DMS114 treated with DMSO at 0.1 percent for 48 hours (cell line): ENCODE results near the gene DCHS2.

Experiments used
- DNase-seq: peaks from one replicate; lab custom pipeline; 2025; ENCODE audit not compliant: unreplicated experiment; lab: John Stamatoyannopoulos, UW

DCHS2 gene

GRCh38 chr4:154328030-154328429 lies 163.6 kb downstream of the DCHS2 start:
- DNase-seq, result no peak

GRCh38 chr4:154320521-154320920 lies 171.1 kb downstream of the DCHS2 start:
- DNase-seq, result no peak

GRCh38 chr4:154319736-154320135 lies 171.9 kb downstream of the DCHS2 start:
- no peak for DNase-seq

- no peak for DNase-seq
Measured at GRCh38 chr4:154317201-154317999, 174.2 kb downstream of the DCHS2 start.

GRCh38 chr4:154315741-154316140 lies 175.9 kb downstream of the DCHS2 start:
- no peak for DNase-seq

- DNase-seq, result peak; percentile 35
Measured at GRCh38 chr4:154314248-154314647, 177.4 kb downstream of the DCHS2 start.

- DNase-seq, result no peak
Measured at GRCh38 chr4:154313004-154313585, 178.5 kb downstream of the DCHS2 start.

- DNase-seq, result no peak
Measured at GRCh38 chr4:154312246-154312645, 179.4 kb downstream of the DCHS2 start.

- no peak for DNase-seq
Measured at GRCh38 chr4:154310578-154310977, 181.0 kb downstream of the DCHS2 start.

- DNase-seq, result no peak
Measured at GRCh38 chr4:154308207-154308606, 183.4 kb downstream of the DCHS2 start.

GRCh38 chr4:154307451-154307850 lies 184.1 kb downstream of the DCHS2 start:
- no peak for DNase-seq

GRCh38 chr4:154305616-154306015 lies 186.0 kb downstream of the DCHS2 start:
- no peak for DNase-seq

GRCh38 chr4:154304679-154305078 lies 186.9 kb downstream of the DCHS2 start:
- DNase-seq, result no peak

GRCh38 chr4:154294652-154295350 lies 196.8 kb downstream of the DCHS2 start:
- DNase-seq, result no peak

GRCh38 chr4:154293427-154293826 lies 198.2 kb downstream of the DCHS2 start:
- no peak for DNase-seq

GRCh38 chr4:154292589-154292988 lies 199.0 kb downstream of the DCHS2 start:
- DNase-seq, result no peak

GRCh38 chr4:154277172-154277571 lies 214.4 kb downstream of the DCHS2 start:
- DNase-seq, result no peak

GRCh38 chr4:154276496-154276895 lies 215.1 kb downstream of the DCHS2 start:
- no peak for DNase-seq

GRCh38 chr4:154254999-154255398 lies 236.6 kb downstream of the DCHS2 start:
- DNase-seq, result no peak

- no peak for DNase-seq
Measured at GRCh38 chr4:154234576-154234975, 257.0 kb downstream of the DCHS2 start.

- DNase-seq, result no peak
Measured at GRCh38 chr4:154231806-154232478, 259.7 kb downstream of the DCHS2 start.

GRCh38 chr4:154230723-154231122 lies 260.9 kb downstream of the DCHS2 start:
- no peak for DNase-seq
